Measurements from ENCODE around the gene SHANK3. TPM values are rescaled to one million over a fixed set of nuclear protein-coding genes. Genes with fewer than 3 reads are reported as not detected.
A peak's percentile ranks its signal among the peaks of the same experiment; 100 is the strongest.

Gene SHANK3
- total RNA-seq, 1 donor from 2014 or later, result 4.2 TPM

GRCh38 chr22:50697667-50698506 is 25.3 kb downstream of the SHANK3 start:
- Histone ChIP-seq H3K4me1 (ENCODE audit: control insufficient read depth in 3 of 3, insufficient read depth in 3 of 3, low read length in 3 of 3) (peaks cover 13 to 45% (median 28%) of the 10 kb centered on the region in 3 donors), H3K9me3 (ENCODE audit: control insufficient read depth in 3 of 3, low read length in 3 of 3) (no peaks in the 10 kb centered on the region), H3K4me3 (ENCODE audit: low read length in 3 of 3) (no peak overlapping the region), H3K9ac (ENCODE audit: low read depth in 1 of 3, low read length in 3 of 3) (peak overlapping the region in 1 of 3 donors; percentile 54), H3K27ac (ENCODE audit: low read depth, low read length) (no peak overlapping the region), H3K36me3 (ENCODE audit: control insufficient read depth in 3 of 3, insufficient read depth in 3 of 3, low read length in 3 of 3) (peaks cover 0 to 6% (median 0%) of the 10 kb centered on the region in 3 donors), H3K27me3 (ENCODE audit: control insufficient read depth in 3 of 3, insufficient read depth in 3 of 3, low read length in 3 of 3) (peaks cover 0 to 13% (median 12%) of the 10 kb centered on the region in 3 donors)

GRCh38 chr22:50698546-50698945 is 25.9 kb downstream of the SHANK3 start:
- Histone ChIP-seq H3K9me3 (ENCODE audit: control insufficient read depth in 3 of 3, low read length in 3 of 3) (no peaks in the 10 kb centered on the region), H3K4me1 (ENCODE audit: control insufficient read depth in 3 of 3, insufficient read depth in 3 of 3, low read length in 3 of 3) (peaks cover 13 to 45% (median 28%) of the 10 kb centered on the region in 3 donors), H3K9ac (ENCODE audit: low read depth in 1 of 3, low read length in 3 of 3) (no peak overlapping the region), H3K4me3 (ENCODE audit: low read length in 3 of 3) (no peak overlapping the region), H3K27me3 (ENCODE audit: control insufficient read depth in 3 of 3, insufficient read depth in 3 of 3, low read length in 3 of 3) (peaks cover 0 to 17% (median 12%) of the 10 kb centered on the region in 3 donors), H3K27ac (ENCODE audit: low read depth, low read length) (no peak overlapping the region), H3K36me3 (ENCODE audit: control insufficient read depth in 3 of 3, insufficient read depth in 3 of 3, low read length in 3 of 3) (peaks cover 0 to 9% (median 3%) of the 10 kb centered on the region in 3 donors)

GRCh38 chr22:50699001-50699755 is 26.6 kb downstream of the SHANK3 start:
- Histone ChIP-seq H3K4me1 (ENCODE audit: control insufficient read depth in 3 of 3, insufficient read depth in 3 of 3, low read length in 3 of 3) (peaks cover 13 to 45% (median 28%) of the 10 kb centered on the region in 3 donors), H3K27ac (ENCODE audit: low read depth, low read length) (no peak overlapping the region), H3K9ac (ENCODE audit: low read depth in 1 of 3, low read length in 3 of 3) (no peak overlapping the region), H3K9me3 (ENCODE audit: control insufficient read depth in 3 of 3, low read length in 3 of 3) (no peaks in the 10 kb centered on the region), H3K36me3 (ENCODE audit: control insufficient read depth in 3 of 3, insufficient read depth in 3 of 3, low read length in 3 of 3) (peaks cover 0 to 9% (median 5%) of the 10 kb centered on the region in 3 donors), H3K27me3 (ENCODE audit: control insufficient read depth in 3 of 3, insufficient read depth in 3 of 3, low read length in 3 of 3) (peaks cover 0 to 17% (median 12%) of the 10 kb centered on the region in 3 donors), H3K4me3 (ENCODE audit: low read length in 3 of 3) (no peak overlapping the region)

GRCh38 chr22:50699756-50700386 is 27.2 kb downstream of the SHANK3 start:
- Histone ChIP-seq H3K9ac (ENCODE audit: low read depth in 1 of 3, low read length in 3 of 3) (no peak overlapping the region), H3K9me3 (ENCODE audit: control insufficient read depth in 3 of 3, low read length in 3 of 3) (no peaks in the 10 kb centered on the region), H3K36me3 (ENCODE audit: control insufficient read depth in 3 of 3, insufficient read depth in 3 of 3, low read length in 3 of 3) (peaks cover 0 to 9% (median 5%) of the 10 kb centered on the region in 3 donors), H3K27ac (ENCODE audit: low read depth, low read length) (no peak overlapping the region), H3K4me1 (ENCODE audit: control insufficient read depth in 3 of 3, insufficient read depth in 3 of 3, low read length in 3 of 3) (peaks cover 13 to 41% (median 27%) of the 10 kb centered on the region in 3 donors), H3K4me3 (ENCODE audit: low read length in 3 of 3) (no peak overlapping the region), H3K27me3 (ENCODE audit: control insufficient read depth in 3 of 3, insufficient read depth in 3 of 3, low read length in 3 of 3) (peaks cover 0 to 19% (median 12%) of the 10 kb centered on the region in 3 donors)

- peaks cover 13 to 35% (median 22%) of the 10 kb centered on the region in 3 donors for H3K4me1 ChIP-seq (ENCODE audit: control insufficient read depth in 3 of 3, insufficient read depth in 3 of 3, low read length in 3 of 3)
- no peak overlapping the region for H3K4me3 ChIP-seq (ENCODE audit: low read length in 3 of 3)
- H3K27ac ChIP-seq (ENCODE audit: low read depth, low read length), result no peak overlapping the region
- peaks cover 0 to 8% (median 5%) of the 10 kb centered on the region in 3 donors for H3K36me3 ChIP-seq (ENCODE audit: control insufficient read depth in 3 of 3, insufficient read depth in 3 of 3, low read length in 3 of 3)
- no peaks in the 10 kb centered on the region for H3K9me3 ChIP-seq (ENCODE audit: control insufficient read depth in 3 of 3, low read length in 3 of 3)
- peaks cover 0 to 18% (median 7%) of the 10 kb centered on the region in 3 donors for H3K27me3 ChIP-seq (ENCODE audit: control insufficient read depth in 3 of 3, insufficient read depth in 3 of 3, low read length in 3 of 3)
- no peak overlapping the region for H3K9ac ChIP-seq (ENCODE audit: low read depth in 1 of 3, low read length in 3 of 3)
Measured at GRCh38 chr22:50700387-50701075, 27.9 kb downstream of the SHANK3 start.

- Histone ChIP-seq H3K9ac (ENCODE audit: low read depth in 1 of 3, low read length in 3 of 3) (no peak overlapping the region), H3K36me3 (ENCODE audit: control insufficient read depth in 3 of 3, insufficient read depth in 3 of 3, low read length in 3 of 3) (peaks cover 0 to 6% (median 5%) of the 10 kb centered on the region in 3 donors), H3K27me3 (ENCODE audit: control insufficient read depth in 3 of 3, insufficient read depth in 3 of 3, low read length in 3 of 3) (peaks cover 0 to 18% (median 6%) of the 10 kb centered on the region in 3 donors), H3K27ac (ENCODE audit: low read depth, low read length) (no peak overlapping the region), H3K4me1 (ENCODE audit: control insufficient read depth in 3 of 3, insufficient read depth in 3 of 3, low read length in 3 of 3) (peaks cover 13 to 32% (median 19%) of the 10 kb centered on the region in 3 donors), H3K4me3 (ENCODE audit: low read length in 3 of 3) (no peak overlapping the region), H3K9me3 (ENCODE audit: control insufficient read depth in 3 of 3, low read length in 3 of 3) (no peaks in the 10 kb centered on the region)
Measured at GRCh38 chr22:50701076-50701419, 28.4 kb downstream of the SHANK3 start.

GRCh38 chr22:50701428-50702154 is 29.0 kb downstream of the SHANK3 start:
- peaks cover 0 to 17% (median 3%) of the 10 kb centered on the region in 3 donors for H3K27me3 ChIP-seq (ENCODE audit: control insufficient read depth in 3 of 3, insufficient read depth in 3 of 3, low read length in 3 of 3)
- peaks cover 0 to 9% (median 5%) of the 10 kb centered on the region in 3 donors for H3K36me3 ChIP-seq (ENCODE audit: control insufficient read depth in 3 of 3, insufficient read depth in 3 of 3, low read length in 3 of 3)
- H3K9ac ChIP-seq (ENCODE audit: low read depth in 1 of 3, low read length in 3 of 3), result no peak overlapping the region
- H3K4me1 ChIP-seq (ENCODE audit: control insufficient read depth in 3 of 3, insufficient read depth in 3 of 3, low read length in 3 of 3), result peaks cover 13 to 27% (median 19%) of the 10 kb centered on the region in 3 donors
- H3K27ac ChIP-seq (ENCODE audit: low read depth, low read length), result no peak overlapping the region
- no peaks in the 10 kb centered on the region for H3K9me3 ChIP-seq (ENCODE audit: control insufficient read depth in 3 of 3, low read length in 3 of 3)
- H3K4me3 ChIP-seq (ENCODE audit: low read length in 3 of 3), result no peak overlapping the region

- no peak overlapping the region for H3K9ac ChIP-seq (ENCODE audit: low read depth in 1 of 3, low read length in 3 of 3)
- no peaks in the 10 kb centered on the region for H3K9me3 ChIP-seq (ENCODE audit: control insufficient read depth in 3 of 3, low read length in 3 of 3)
- no peak overlapping the region for H3K27ac ChIP-seq (ENCODE audit: low read depth, low read length)
- no peak overlapping the region for H3K4me3 ChIP-seq (ENCODE audit: low read length in 3 of 3)
- peaks cover 0 to 12% (median 0%) of the 10 kb centered on the region in 3 donors for H3K27me3 ChIP-seq (ENCODE audit: control insufficient read depth in 3 of 3, insufficient read depth in 3 of 3, low read length in 3 of 3)
- H3K4me1 ChIP-seq (ENCODE audit: control insufficient read depth in 3 of 3, insufficient read depth in 3 of 3, low read length in 3 of 3), result peaks cover 10 to 22% (median 15%) of the 10 kb centered on the region in 3 donors
- peaks cover 0 to 10% (median 5%) of the 10 kb centered on the region in 3 donors for H3K36me3 ChIP-seq (ENCODE audit: control insufficient read depth in 3 of 3, insufficient read depth in 3 of 3, low read length in 3 of 3)
Measured at GRCh38 chr22:50702261-50702671, 29.6 kb downstream of the SHANK3 start.

Data from skeletal muscle tissue (tissue), 4 donors.